HL-60/S4 treated with phorbol 12-myristate 13-acetate at 8.2 ng/mL for 4 days and 3 days (cell line): ENCODE data around the gene METTL16.
"Not testable (repeated sequence)": the region's sequence is repeated elsewhere in the genome, so short reads cannot be mapped to it uniquely, and the experiment has no call there.

ENCODE experiments used
- in situ Hi-C: fragments of 300-500 bp; cut with MboI; formaldehyde crosslinking; loops from 2 replicates; pipeline ENCODE4 v1.15.0; 2022; ENCODE audit warnings: low sequenced_read_pairs

The METTL16 gene

DNA sequence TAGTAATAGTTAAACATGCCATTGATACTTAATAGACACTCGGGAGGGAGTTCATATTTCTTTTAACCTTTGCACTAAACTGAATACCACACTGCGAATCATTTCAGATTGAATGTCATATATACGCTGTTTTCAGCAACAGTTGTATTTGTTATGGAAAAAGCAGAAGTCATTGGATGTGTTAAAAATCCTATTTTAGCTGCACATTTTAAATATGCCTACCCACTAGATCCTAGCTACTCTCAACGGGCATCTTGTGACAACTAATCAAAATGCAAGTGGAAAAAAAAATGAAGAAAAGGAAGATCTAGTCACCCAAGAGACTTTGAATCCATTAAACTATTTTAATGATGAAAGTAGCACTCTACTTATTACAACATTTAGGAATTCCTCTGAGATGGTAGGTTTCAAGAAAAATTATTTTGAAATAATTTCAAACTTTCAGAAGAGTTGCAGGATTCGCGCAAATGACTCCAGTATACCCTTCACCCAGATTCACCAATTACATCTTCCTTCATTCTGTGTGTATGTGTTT is 59.4 kb downstream of the METTL16 start:
- in situ Hi-C loops: no loop called here

DNA sequence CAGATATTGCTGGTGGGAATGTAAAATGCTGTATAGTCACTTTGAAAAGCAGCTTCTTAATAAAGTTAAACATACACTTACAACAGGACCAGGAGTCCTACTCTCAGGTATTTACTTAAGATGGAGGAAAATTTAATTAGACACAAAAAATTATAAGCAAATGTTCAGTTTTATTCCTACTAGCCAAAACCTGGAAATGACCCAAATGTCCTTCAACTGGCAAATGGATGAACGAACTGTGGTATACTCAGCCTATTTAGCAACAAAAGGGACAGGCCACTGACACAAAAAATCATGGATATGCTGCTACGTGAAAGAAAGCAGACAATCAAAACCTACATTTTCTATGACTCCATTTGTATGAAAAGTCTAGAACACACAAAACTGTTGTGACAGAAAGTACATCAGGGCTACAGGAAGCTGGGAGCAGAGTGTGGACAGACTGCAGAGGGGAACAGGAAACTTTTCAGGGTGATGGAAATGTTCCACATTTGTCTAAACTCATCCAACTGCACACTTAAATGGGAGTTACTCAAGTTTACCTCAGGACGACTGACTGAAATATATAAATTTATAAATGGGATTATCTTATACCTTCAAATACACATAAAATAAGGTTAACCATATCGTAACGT is 61.6 kb downstream of the METTL16 start:
- in situ Hi-C loops: no loop called here

DNA sequence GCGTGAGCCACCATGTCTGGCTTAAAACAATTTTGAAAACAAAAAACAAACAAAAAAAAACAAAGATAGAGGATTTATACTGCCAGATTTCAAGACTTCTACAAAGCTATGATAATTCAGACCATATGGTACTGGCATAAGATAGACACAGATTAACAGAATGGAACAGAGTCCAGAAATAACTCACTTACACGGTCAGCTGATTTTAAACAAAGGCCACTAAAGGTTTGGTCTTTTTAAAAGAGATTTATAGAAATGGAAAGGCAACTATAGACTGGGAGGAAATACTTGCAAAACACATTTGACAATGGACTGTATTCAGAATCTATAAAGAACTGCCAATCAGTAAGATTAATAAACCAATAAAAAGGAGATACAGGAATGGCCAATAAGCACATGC is 62.2 kb downstream of the METTL16 start:
- in situ Hi-C loops: no loop called here

DNA sequence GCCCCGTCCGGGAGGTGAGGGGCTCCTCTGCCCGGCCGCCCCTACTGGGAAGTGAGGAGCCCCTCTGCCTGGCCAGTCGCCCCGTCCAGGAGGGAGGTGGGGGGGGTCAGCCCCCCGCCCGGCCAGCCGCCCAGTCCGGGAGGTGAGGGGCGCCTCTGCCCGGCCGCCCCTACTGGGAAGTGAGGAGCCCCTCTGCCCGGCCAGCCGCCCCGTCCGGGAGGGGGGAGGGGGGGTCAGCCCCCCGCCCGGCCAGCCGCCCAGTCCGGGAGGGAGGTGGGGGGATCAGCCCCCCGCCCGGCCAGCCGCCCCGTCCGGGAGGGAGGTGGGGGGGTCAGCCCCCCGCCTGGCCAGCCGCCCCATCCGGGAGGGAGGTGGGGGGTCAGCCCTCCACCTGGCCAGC is 64.2 kb downstream of the METTL16 start:
- in situ Hi-C loops: not testable (repeated sequence)

DNA sequence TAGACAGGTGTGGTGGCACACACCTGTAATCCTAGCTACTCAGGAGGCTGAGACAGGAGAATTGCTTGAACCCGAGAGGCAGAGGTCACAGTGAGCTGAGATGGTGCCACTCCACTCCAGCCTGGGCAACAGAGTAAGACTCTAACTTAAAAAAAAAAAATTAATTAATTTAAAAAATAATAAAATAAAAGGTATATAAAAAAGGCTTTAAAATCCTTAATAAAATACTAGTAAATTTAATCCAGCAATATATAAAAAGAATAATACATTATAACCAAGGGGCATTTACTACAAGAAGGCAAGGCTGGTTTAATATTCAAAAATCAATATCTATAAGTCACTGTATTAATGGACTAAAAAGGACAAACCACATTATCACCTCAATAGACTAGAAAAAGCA is 66.0 kb downstream of the METTL16 start:
- in situ Hi-C loops: no loop called here

DNA sequence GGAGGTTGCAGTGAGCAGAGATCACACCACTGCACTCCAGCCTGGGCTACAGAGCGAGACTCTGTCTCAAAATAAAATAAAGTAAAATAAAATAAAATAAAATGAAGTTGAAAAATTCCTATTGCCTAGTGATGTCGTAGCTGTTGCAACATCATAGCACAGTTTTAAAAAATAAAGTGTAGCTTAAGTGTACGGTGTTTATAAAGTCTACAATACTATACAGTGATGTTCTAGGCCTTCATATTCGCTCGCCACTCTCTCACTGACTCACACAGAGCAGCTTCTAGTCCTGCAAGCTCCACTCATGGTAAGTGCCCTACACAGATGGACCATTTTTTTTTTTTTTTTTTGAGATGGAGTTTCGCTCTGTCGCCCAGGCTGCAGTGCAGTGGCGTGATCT is 67.3 kb downstream of the METTL16 start:
- in situ Hi-C loops: no loop called here

DNA sequence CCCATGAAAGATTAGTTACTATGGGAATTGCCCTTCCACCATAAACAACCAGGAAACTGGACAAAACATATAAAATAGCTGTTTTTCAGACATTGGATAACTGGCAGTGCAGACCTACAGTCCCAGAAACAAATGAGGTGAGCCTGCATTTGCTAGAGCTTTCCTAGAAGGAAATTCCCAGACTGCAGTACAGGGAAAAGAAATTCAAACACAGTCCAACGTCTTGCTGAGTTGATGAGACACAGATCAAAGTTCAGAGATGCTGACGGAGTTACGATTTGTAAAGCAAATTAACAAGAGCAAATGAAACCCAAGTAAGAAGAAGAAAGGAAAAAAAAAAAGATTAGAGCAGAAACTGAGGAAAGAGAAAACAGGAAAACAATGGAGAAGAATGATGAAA is 69.5 kb downstream of the METTL16 start:
- in situ Hi-C loops: no loop called here

DNA sequence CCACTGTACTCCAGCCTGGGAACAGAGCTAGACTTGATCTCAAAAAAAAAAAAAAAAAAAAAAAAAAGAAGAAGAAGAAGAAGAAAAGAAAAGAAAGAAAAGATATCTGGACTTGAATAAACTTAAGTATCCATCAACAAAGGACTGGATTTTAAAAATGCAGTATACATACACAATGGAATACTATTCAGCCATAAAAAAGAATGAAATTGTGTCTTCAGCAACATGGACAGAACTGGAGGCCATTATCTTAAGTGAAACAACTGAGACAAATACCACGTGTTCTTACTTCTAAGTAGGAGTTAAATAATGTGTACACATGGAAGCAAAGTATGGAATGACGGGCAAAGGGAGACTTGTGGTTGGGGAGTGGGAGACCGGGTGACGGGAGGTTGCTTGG is 70.8 kb downstream of the METTL16 start:
- in situ Hi-C loops: no loop called here

DNA sequence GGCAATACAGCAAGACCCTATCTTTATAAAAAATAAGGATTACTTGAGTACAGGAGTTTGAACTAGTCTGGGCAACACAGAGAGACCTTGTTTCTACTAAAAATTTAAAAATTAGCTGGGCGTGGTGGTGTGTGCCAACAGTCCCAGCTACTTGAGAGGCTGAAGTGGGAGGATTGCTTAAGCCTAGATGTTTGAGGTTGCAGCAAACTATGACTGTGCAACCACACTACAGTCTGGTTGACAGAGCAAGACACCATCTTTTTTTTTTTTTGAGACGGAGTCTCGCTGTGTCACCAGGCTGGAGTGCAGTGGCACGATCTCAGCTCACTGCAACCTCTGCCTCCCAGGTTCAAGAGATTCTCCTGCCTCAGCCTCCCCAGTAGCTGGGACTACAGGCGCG is 71.7 kb downstream of the METTL16 start:
- in situ Hi-C loops: not testable (repeated sequence)

DNA sequence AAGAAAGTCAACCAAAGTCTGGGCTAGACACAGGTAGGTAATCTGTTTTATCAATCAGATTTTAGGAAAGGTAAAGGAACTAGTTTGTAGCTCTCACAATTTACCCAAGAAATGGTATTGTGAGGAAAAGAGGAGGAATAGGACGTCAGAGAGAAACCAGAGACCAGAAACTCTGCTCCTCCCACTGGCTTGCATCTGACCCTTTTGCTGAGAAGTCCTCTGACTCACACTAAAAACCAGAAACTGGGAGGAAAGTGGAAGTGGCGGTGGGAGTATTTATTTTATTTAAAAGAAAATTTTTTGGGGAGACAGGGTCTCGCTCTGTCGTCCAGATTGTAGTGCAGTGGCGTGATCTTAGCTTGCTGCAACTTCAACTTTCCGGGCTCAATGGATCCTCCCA is 72.9 kb downstream of the METTL16 start:
- in situ Hi-C loops: no loop called here

DNA sequence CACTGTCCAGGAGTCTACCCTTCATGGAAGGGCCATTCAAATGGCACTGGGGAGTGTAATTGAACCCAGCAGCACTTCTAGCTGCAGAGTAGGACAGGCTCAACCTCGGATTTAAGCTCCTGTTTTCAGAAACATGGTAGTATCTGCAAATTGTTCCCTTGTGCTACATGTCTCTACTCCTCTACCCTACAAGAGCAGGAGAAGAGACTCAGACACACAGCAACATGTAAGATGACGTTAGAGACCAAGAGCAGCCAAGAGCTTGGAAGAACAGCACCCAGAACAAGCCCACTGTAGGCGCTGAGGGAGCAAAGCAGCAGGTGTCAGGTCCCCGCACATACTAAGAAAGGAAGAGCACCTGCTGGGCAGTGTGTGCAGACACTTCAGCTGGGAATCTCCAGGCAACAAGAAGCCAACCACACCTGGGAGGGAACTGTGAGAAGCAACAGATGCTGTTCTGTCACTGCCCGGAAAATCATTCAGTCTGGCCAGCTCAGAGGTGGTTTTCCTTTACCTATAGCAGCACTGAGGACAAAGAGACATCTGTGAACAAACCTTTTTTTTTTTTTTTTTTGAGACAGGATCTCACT is 75.3 kb downstream of the METTL16 start:
- in situ Hi-C loops: no loop called here

DNA sequence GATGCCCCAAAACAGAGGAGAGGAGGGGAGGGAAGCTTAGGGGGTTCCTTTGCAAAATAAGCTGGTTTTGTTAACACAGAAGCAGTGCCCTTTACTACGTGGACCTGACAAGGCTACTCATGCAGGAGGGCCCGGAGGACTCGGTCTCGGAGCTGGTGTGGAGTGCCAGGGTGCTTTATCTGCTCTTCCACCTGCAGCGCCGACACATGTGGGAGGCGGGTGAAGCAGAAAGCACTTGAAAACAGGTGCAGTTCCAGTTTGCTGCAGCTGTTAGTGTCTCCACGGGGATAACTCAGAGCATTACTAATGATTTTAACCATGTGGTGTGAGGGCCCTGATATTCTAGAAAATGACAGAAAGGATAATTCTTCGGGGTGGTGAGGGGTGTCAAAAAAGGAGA is 75.8 kb downstream of the METTL16 start:
- in situ Hi-C loops: no loop called here

DNA sequence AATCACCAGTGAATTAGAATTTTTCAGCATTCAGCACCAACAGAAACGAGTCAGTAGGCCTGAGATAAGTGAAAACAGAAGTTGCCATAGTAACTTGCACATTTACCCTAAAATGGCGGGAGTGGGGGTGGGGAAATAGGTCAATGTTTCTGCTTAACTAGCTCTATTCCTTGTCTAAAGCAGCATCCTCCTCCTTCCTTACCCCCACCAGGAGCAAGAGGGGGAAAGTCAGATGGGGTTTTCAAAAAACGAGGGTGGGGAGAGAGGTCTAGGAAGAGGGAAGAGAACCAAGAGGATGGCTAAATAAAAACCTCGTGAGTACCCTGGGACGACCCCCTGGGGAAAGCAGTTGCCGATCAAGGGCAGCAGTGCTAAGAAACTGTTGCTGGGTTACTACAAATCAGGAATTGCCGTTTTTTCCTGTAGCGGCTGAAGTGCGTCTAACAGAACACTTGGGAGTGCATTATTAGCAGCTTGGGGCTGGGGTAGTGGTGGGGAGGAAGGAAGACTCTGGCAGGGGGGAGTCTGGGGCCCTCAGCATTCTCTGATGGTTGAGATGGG is 76.4 kb downstream of the METTL16 start:
- in situ Hi-C loops: no loop called here

DNA sequence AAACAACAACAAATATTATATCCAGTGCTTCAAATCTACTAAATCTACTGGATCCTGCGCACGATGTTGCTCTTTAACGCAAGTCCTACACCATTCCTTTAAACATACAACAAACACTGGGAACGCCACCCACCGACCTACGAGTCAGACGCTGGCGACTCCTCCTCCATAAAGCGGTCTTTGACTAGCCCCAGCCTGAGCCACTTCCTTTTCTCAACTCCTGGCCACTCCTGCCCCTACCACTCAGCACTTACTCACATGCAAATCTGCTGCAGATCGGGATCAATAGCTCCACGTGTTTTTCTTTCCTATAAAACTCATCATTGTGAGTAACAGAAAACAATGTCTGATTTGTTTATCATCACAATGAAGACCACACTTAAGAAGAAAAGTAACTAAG is 78.0 kb downstream of the METTL16 start:
- in situ Hi-C loops: no loop called here

DNA sequence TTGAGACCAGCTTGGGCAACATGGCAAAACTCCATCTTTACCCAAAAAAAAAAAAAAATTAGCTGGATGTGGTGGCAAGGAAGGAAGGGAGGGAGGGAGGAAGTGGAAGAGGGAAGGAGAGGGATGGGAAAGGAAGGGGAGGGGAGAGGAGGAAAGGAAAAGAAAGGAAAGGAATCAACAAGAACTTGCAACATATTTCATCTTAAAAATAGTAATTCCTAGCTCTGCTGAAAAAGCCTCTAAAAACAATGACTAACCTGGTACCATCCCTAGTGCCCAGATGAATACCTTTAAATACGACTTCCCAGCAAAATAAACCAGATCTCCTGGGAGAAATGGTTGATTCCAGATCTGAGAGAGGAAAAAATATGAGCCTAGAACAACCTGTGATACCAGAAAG is 83.8 kb downstream of the METTL16 start:
- in situ Hi-C loops: loop anchor here (10.0 kb wide), 1 partner anchor 53 kb away; no protein-coding TSS in a partner anchor

DNA sequence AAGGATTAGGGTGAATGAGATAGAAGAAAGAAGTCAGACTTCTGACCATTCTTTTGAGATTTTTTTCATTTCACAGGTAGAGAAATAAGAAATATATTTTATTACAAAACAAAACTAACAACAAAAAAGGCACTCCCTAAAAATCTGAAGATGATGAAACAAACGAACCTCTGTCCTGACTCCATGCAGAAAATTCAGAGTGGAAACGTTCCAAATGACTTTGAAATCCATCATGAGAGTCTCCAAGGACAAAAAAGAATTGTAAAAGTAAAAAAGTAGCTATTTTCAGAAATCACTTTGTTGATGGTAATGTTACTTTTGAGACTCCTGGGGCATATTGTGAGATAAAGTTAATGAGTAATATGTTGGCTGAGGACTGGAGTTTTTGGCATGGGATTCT is 84.5 kb downstream of the METTL16 start:
- in situ Hi-C loops: loop anchor here (10.0 kb wide), 1 partner anchor 52 kb away; no protein-coding TSS in a partner anchor

DNA sequence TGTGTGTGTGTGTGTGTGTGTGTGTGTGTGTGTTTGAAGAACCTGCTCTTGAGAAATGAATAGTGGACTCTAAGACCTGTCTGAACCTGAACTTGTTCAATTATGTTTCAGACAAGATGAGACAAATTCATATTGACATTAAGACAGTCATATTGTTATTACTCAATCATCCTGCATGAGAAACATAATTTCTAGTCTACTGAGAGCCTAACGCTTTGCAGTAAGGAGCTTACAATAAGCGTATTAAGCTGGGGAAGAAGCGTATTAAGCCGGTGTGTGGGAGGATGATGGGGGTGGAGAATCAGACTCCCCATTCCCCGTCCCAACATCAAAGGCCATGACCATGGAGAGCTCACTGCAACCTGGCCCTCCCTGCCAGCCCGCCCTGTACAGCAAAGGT is 88.4 kb downstream of the METTL16 start:
- in situ Hi-C loops: loop anchor here (10.0 kb wide), 1 partner anchor 48 kb away; no protein-coding TSS in a partner anchor

DNA sequence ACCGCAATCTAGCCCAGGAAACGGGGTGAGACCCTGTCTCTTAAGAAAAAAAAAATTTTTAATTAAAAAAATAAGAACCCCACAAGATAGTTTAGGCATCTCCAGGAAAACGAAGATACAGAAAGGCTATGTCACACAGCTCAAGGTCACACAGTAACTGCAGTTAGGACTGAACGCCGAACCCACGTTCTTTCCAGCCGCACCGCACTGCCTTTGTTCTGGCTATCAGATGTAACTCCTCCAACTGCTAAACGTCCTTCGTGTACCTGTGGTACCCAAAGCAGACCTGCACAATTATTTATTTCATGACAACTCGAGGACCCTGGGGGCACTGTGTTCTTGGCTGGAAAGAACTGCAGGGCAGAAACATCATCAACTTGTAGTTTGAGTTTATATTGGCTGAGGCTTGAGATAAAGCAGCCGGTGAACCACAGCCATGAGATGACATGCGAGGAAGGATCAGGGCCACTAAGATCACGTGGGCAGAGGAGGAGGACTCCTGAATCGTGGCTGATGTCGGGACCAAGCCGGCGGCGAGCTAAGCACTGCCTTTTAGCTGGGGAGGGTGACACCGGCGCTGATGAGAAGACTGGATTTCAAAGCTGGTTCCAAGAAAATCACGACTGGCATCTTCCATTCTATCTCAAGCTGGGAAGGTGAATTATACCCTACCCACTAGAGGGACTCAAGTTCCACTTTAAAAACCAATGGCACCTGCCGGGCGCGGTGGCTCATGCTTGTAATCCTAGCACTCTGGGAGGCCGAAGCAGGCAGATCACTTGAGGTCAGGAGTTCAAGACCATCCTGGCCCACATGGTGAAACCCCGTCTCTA is 90.2 kb downstream of the METTL16 start:
- in situ Hi-C loops: loop anchor here (10.0 kb wide), 1 partner anchor 47 kb away; no protein-coding TSS in a partner anchor

DNA sequence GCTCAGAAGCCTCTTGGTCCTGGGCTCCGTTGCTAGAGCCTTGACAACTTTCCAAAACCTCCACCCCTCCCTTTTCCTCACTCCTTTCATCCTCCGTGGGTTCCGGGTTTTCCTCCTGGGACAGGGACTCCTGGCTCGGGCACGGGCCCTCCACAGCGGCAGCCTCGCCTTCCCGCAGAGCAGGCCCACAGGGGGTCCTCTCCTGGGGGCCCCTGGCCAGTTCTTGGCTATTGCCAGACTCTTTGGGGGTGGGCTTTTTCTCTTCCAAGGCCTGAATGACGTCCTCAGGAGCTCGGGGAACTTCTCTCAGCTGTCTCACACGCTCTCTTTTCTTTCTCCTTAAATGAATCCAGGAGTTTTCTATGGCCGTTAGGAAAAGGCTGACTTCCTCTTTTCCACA is 91.5 kb downstream of the METTL16 start:
- in situ Hi-C loops: loop anchor here (10.0 kb wide), 1 partner anchor 45 kb away; no protein-coding TSS in a partner anchor

DNA sequence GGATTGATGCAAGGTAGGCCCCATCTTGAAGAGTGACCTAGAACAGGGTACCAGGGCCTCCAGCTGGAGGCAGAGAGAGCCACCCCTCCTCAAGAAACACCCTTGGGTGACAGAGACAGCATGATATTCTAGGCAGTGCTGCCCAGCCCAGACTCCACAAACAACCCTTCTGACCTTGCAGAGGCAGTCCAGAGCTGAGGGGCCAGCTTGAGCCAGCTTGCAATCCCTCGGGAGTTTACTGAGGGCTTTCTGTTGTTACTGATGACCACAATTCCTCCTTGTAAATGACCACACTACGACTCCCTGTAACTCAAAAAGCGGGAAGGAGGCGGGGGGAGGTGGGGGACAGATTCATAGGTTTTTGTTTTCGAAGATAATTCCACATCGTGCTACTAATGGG is 92.2 kb downstream of the METTL16 start:
- in situ Hi-C loops: no loop called here

DNA sequence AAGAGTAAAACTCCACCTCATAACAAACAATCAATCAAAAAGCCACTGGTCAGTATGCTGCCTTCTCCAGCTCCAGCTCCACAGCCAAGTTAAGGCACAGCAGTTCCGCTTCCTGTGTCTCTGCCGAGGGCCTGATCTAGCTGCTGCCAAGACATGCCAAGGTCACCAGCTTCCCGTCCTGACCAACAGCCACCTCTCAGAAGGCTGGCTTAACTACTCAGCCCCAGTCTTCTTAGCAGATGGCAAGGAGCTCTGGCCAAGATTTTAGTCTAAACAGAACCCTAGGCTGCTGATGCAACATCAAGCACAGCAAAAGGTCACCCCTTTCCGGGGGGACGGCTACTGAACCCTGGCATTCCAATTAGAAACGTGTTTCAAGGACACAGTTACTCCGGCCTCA is 93.1 kb downstream of the METTL16 start:
- in situ Hi-C loops: no loop called here
